Psoas muscle (tissue), 8 donors: ENCODE results near the gene KRT83. TPM values are rescaled to one million over a fixed set of nuclear protein-coding genes. Genes with fewer than 3 reads are reported as not detected.

Source experiments
- ATAC-seq, 4 donors: fragments of 200-7000 bp; cut with Tn5 transposase; one replicate each; pipeline ENCODE4 v1.9.1; 2020; ENCODE audit warnings: moderate library complexity in 3 of 4, mild to moderate bottlenecking in 2 of 4
- DNase-seq, 2 donors: peaks; one replicate each; pipeline ENCODE4 v3.0.0-alpha.2; 2020
- H3K27ac ChIP-seq: fragments of 200-600 bp; one replicate; pipeline ENCODE4 v1.8.0; 2022
- H3K27me3 ChIP-seq, 3 donors: fragments of 200-600 bp in 1 of 3; one replicate each; pipeline versions ENCODE4 v1.6.1 to v1.8.0; 2013 to 2022; ENCODE audit warnings: low read length in 2 of 3, mild to moderate bottlenecking in 2 of 3, moderate library complexity in 1 of 3; ENCODE audit not compliant: insufficient read depth in 3 of 3
- H3K36me3 ChIP-seq, 2 donors: fragments of 200-600 bp in 1 of 2; one replicate each; pipeline versions ENCODE4 v1.6.1 to v1.8.0; 2013 to 2022; ENCODE audit warnings: low read depth in 1 of 2, mild to moderate bottlenecking in 1 of 2, moderate library complexity in 1 of 2; ENCODE audit not compliant: insufficient read depth in 1 of 2
- H3K4me1 ChIP-seq: fragments of 200-600 bp; one replicate; pipeline ENCODE4 v1.8.0; 2022
- H3K4me3 ChIP-seq: fragments of 200-600 bp; one replicate; pipeline ENCODE4 v1.8.0; 2022; ENCODE audit warnings: mild to moderate bottlenecking
- H3K9me3 ChIP-seq: fragments of 200-600 bp; one replicate; pipeline ENCODE4 v1.8.0; 2022
- CTCF ChIP-seq: fragments of 200-600 bp; IDR thresholded peaks from one replicate; pipeline ENCODE4 v1.8.0; 2022; ENCODE audit warnings: antibody characterized with exemption
- WGBS, 3 donors: extraction: QIAGEN DNeasy Blood & Tissue Kit; methylation state at CpG; one replicate each; pipeline versions ENCODE4 v1.1.6 to v1.1.7; 2013; 5-methylcytosine and 5-hydroxymethylcytosine counted together
- intact Hi-C, 2 donors: fragments of 100-400 bp; cut with DNase I; formaldehyde crosslinking; loops; one replicate each; pipeline versions ENCODE4 v1.11.0 to v1.14.2; 2022
- polyA plus RNA-seq, 3 donors: library from polyadenylated mRNA; stranded (reverse); fragments of 200-250 nt; gene quantifications; one replicate each; pipeline ENCODE4 v1.2.3, GENCODE V29; 2013
- total RNA-seq, 4 donors: library from RNA; stranded (reverse); fragmentation: NEBNext Ultra II Directional in 2 of 4; extraction: Animal tissue kit (Norgen Biotek cat#: 25700) in 2 of 4; gene quantifications; one replicate each; pipeline versions ENCODE4 v1.2.1 to v1.2.4, GENCODE V29; 2021 to 2023
- donor health status: healthy with polysubstance abuse.
- donor health status: DM: no; HTN: no; CAD: no; lungs with moderate emphysema.
- donor health status: Bipolar disorder and iron deficiency.
- donor health status: healthy.
- donor health status: DM: yes; HTN: yes; CAD: no.
- donor health status: DM: no; HTN: no; CAD: no.
- donor health status: DM: no; HTN: no; CAD: no.
- donor health status: DM: yes; HTN: yes; CAD: no.

Gene KRT83
- total and polyA plus RNA-seq, 7 donors, result not detected

GRCh38 chr12:52366738-52367485, 45.7 kb upstream of the KRT83 start, which contains the start of gene KRT85:
Gene KRT85 (minus strand): TSS chr12:52367481. CDS start chr12:52367405, 76 bp downstream.
- no peak within 1 kb of the TSS for H3K4me3 ChIP-seq
- no peak for DNase-seq
- no peak within 1 kb of the TSS for H3K27ac ChIP-seq
- no peaks in the 10 kb centered on the region for H3K4me1 ChIP-seq
- no peaks in the 10 kb centered on the region for H3K36me3 ChIP-seq
- peaks cover 0 to 3% (median 0%) of the 10 kb centered on the region in 3 donors for H3K27me3 ChIP-seq
- H3K9me3 ChIP-seq, result no peaks in the 10 kb centered on the region
- intact Hi-C loops, result no loop called here
- ATAC-seq, result no peak
- TF ChIP-seq CTCF, result no peak
- WGBS, 3 donors, result 85 to 87% (median 86%) methylated on average over 36 to 42 of the region's 42 CpGs

GRCh38 chr12:52364901-52365489, 43.8 kb upstream of the KRT83 start:
- DNase-seq, result no peak

GRCh38 chr12:52364061-52364460, 42.9 kb upstream of the KRT83 start:
- H3K36me3 ChIP-seq, result no peaks in the 10 kb centered on the region
- intact Hi-C loops, result no loop called here
- peaks cover 0 to 3% (median 0%) of the 10 kb centered on the region in 3 donors for H3K27me3 ChIP-seq
- no peaks in the 10 kb centered on the region for H3K4me1 ChIP-seq
- H3K4me3 ChIP-seq, result no peak overlapping the region
- H3K27ac ChIP-seq, result no peak overlapping the region
- ATAC-seq, result no peak
- 74 to 83% (median 82%) methylated on average over 7 of the region's 7 CpGs for WGBS, 3 donors
- no peak for TF ChIP-seq CTCF
- no peaks in the 10 kb centered on the region for H3K9me3 ChIP-seq
- no peak for DNase-seq

More at GRCh38 chr12:52364901-52365489, 43.8 kb upstream of the KRT83 start:
- Histone ChIP-seq H3K9me3 (no peaks in the 10 kb centered on the region), H3K27me3 (peaks cover 0 to 3% (median 0%) of the 10 kb centered on the region in 3 donors), H3K36me3 (no peaks in the 10 kb centered on the region), H3K4me1 (no peaks in the 10 kb centered on the region), H3K4me3 (no peak overlapping the region), H3K27ac (no peak overlapping the region)
- whole genome bisulfite sequencing, 3 donors, result 84 to 85% (median 85%) methylated on average over 14 of the region's 14 CpGs
- no peak for ATAC-seq
- intact Hi-C loops, result no loop called here
- no peak for TF ChIP-seq CTCF

GRCh38 chr12:52363111-52363679, 42.0 kb upstream of the KRT83 start:
- no peaks in the 10 kb centered on the region for H3K9me3 ChIP-seq
- no peak overlapping the region for H3K27ac ChIP-seq
- H3K4me1 ChIP-seq, result no peaks in the 10 kb centered on the region
- no peak overlapping the region for H3K4me3 ChIP-seq
- no peak for ATAC-seq
- H3K27me3 ChIP-seq, result peaks cover 0 to 3% (median 0%) of the 10 kb centered on the region in 3 donors
- no peaks in the 10 kb centered on the region for H3K36me3 ChIP-seq
- WGBS, 3 donors, result 89 to 94% (median 92%) methylated on average over 12 of the region's 12 CpGs
- TF ChIP-seq CTCF, result no peak
- no peak for DNase-seq
- intact Hi-C loops, result no loop called here
